Activated CD4-positive, alpha-beta T cell treated with anti-CD3 and anti-CD28 coated beads for 4 hours (primary cell): Measurements from ENCODE around the gene RO60.

Source experiments
- DNase-seq, 2 donors: peaks; one replicate each; pipeline ENCODE4 v3.0.0-alpha.2; 2020

Gene RO60

GRCh38 chr1:193062698-193063463 is 3.5 kb downstream of the RO60 start:
- DNase-seq = no peak

GRCh38 chr1:193065954-193066353 is 6.5 kb downstream of the RO60 start:
- no peak for DNase-seq

- DNase-seq = no peak
Measured at GRCh38 chr1:193066606-193067005, 7.2 kb downstream of the RO60 start.

- DNase-seq = no peak
Measured at GRCh38 chr1:193068013-193068412, 8.6 kb downstream of the RO60 start.

- DNase-seq = no peak
Measured at GRCh38 chr1:193069748-193070385, 10.5 kb downstream of the RO60 start.

- no peak for DNase-seq
Measured at GRCh38 chr1:193070386-193070753, 11.0 kb downstream of the RO60 start.

GRCh38 chr1:193070942-193071341 is 11.5 kb downstream of the RO60 start:
- DNase-seq = no peak

- no peak for DNase-seq
Measured at GRCh38 chr1:193077991-193078390, 18.6 kb downstream of the RO60 start.

GRCh38 chr1:193079187-193079586 is 19.8 kb downstream of the RO60 start:
- no peak for DNase-seq

GRCh38 chr1:193083365-193084088 is 24.1 kb downstream of the RO60 start:
- no peak for DNase-seq

- no peak for DNase-seq
Measured at GRCh38 chr1:193085263-193085662, 25.9 kb downstream of the RO60 start.

- DNase-seq = no peak
Measured at GRCh38 chr1:193086342-193086741, 26.9 kb downstream of the RO60 start.

- no peak for DNase-seq
Measured at GRCh38 chr1:193087893-193088292, 28.5 kb downstream of the RO60 start.

- no peak for DNase-seq
Measured at GRCh38 chr1:193090865-193091264, 31.5 kb downstream of the RO60 start.

- no peak for DNase-seq
Measured at GRCh38 chr1:193094112-193094511, 34.7 kb downstream of the RO60 start.

- DNase-seq = no peak
Measured at GRCh38 chr1:193102662-193103061, 43.2 kb downstream of the RO60 start.

- DNase-seq = no peak
Measured at GRCh38 chr1:193103759-193104501, 44.5 kb downstream of the RO60 start.

GRCh38 chr1:193104502-193104906 is 45.1 kb downstream of the RO60 start:
- DNase-seq = peak; percentile 5 to 8

GRCh38 chr1:193104907-193105820 is 45.8 kb downstream of the RO60 start, which contains the start of gene GLRX2:
Gene GLRX2, minus strand, starts transcription at chr1:193105414. Its CDS starts 32 bp downstream, at chr1:193105382.
- DNase-seq = peak; percentile 69 to 72

GRCh38 chr1:193105821-193106177 is 46.4 kb downstream of the RO60 start:
- no peak for DNase-seq

- DNase-seq = no peak
Measured at GRCh38 chr1:193108471-193108870, 49.1 kb downstream of the RO60 start.
